Left hindlimb (tissue), 1 donor: ENCODE measurements around the gene TNFRSF17.

ENCODE experiments used
- DNase-seq: peaks from one replicate; pipeline ENCODE4 v3.0.0-alpha.2; 2018

TNFRSF17 gene

DNA sequence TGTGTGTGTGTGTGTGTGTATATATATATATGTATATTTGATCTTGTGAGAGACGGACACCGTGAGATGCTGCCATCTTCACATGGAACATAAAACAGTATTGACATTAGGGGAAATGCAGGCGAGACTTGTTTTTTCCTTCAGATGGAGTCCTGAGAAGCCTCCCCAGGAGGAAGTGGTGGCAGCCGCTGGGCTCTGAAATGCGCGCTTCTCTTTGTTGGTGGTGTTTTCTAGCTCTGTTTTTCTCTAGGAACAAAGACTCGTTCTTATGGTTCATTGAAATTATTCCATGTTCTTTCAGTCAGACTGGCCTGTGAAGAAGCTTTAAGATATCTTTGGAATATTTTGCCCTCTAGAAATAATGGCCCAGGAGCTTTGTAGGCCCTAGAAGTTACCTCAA is 44.5 kb downstream of the TNFRSF17 start:
- no peak for DNase-seq

DNA sequence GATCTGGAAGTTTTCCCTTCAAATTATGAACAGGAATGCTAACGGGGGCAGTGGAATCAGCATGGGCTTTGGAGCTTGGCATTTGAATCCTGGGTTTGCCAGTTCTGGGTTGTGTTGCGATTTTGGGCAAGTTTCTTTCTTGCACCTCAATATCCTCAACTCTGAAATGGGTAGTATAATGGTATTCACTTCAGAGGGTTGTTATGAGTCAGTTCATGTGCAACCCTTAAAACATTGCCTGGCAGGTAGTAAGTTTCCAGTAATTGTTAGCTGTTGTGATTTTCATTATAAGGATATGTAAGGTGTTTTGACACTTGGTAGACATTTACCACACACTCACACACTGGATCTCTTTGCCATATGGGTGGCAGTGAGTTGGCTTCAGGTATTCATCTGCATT is 44.9 kb downstream of the TNFRSF17 start:
- no peak for DNase-seq

DNA sequence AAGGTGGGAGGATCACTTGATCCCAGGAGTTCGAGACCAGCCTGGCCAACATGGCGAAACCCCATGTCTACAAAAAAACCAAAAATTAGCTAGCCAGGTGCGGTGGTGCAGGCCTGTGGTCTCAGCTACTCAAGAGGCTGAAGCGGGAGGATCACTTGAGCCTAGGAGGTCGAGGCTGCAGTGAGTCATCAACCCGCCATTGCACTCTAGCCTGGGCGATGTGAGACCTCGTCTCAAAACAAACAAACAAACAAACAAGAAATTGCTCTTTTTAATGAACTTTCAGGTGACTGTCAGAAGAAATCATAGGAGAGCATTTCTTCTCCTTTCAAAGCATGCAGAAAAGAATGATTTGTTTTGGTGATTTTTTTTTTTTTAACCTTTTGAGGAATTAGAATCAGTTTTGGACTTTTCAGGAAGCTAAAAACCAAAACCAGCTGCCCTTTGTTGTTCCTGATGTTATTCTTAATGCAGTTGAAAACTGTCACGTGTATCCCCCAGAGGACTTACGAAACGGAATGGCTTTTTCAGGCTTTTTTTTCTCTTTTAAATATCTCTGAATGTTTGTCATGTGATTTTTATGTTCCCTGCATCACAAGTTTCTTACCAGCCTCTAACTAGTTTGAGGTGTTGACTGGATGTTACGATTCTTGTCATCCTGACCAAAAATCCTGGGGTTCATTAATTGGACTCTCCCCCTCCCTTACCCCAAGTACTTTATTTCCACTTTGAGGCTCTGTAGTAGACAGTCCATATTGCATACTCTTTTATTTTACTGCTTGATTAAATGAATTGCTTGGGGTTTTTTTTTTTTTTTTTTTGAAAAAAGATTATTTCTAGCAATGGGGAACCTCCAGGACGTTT is 45.6 kb downstream of the TNFRSF17 start:
- no peak for DNase-seq

DNA sequence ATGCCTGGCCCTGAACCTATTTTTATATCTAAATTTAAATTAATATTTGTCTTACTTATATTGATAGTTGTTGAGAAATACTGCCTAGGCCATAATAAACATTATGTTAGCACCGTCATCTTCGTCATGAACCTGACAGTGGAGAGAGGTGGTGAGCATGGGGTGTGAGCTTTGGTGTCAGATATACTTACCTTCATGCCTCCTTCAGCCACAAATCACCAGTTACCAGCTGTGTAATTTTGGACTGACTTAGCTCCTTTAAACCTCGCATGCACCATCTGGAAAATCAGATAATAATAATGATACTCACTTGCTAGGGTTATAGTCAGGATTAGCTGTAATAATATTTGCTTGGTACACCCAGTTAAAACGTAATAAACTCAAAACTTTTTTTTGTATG is 46.6 kb downstream of the TNFRSF17 start:
- no peak for DNase-seq

DNA sequence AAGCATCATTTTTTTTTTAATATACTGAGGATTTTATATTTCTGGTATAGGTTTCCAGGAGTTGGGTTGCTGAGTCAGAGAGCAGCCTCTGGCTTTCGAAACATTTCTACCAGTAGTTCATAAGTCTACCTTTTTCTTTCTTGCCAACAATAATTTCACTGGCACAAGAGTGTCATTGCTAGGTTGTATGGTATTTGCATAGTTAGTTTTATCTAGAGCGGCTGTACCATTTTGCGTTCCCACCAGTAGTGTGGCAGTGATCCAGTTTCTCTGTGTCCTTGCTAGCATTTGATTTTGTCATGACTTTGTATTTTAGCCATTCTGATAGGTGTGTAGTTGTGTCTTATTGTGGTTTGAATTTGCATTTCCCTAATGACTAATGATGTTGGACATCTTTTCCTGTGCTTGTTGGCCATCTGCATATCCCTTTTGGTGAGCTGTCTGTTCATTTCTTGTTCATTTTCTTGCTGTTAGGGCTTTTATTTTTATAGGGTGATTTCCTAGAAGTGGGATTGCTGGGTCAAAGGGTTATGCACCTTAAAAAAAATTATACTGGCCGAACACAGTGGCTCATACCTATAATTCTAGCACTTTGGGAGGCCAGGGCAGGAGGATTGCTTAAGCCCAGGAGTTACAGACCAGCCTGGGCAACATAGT is 51.4 kb downstream of the TNFRSF17 start:
- no peak for DNase-seq

DNA sequence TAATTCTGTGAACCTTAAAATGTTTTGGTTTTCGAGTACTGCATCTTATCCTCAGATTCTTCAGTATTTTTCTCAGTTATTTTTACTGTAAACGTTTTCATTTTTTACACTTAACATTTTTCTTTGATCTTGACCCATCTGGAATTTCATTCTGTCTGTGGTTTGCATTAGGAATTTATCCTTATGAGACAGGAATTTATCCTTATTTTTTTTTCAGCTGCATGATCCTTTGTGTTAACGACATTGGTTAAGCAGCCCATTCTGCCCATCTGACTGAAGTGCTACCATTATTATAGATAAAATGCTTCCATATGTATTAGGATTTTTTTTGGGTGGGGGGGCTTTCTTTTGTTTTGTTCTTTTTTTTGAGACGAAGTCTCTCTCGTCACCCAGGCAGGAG is 52.5 kb downstream of the TNFRSF17 start:
- DNase-seq = no peak
